IPS-18a (cell line): Measurements from ENCODE around the gene CCDC186.
"Not testable (repeated sequence)": the region's sequence is repeated elsewhere in the genome, so short reads cannot be mapped to it uniquely, and the experiment has no call there.

ENCODE experiments used
- H3K27ac ChIP-seq: one replicate; pipeline ENCODE4 v1.5.1; 2013; ENCODE audit warnings: low read length
- H3K27me3 ChIP-seq: one replicate; pipeline ENCODE4 v1.6.1; 2013; ENCODE audit warnings: mild to moderate bottlenecking, low read length; ENCODE audit not compliant: control insufficient read depth, insufficient read depth
- H3K36me3 ChIP-seq: one replicate; pipeline ENCODE4 v1.6.1; 2013; ENCODE audit warnings: low read depth, low read length; ENCODE audit not compliant: control insufficient read depth
- H3K4me1 ChIP-seq: one replicate; pipeline ENCODE4 v1.6.1; 2013; ENCODE audit warnings: low read depth, low read length; ENCODE audit not compliant: control insufficient read depth
- H3K4me3 ChIP-seq: one replicate; pipeline ENCODE4 v1.5.1; 2013; ENCODE audit warnings: low read length
- H3K9ac ChIP-seq: one replicate; pipeline ENCODE4 v1.6.1; 2013; ENCODE audit warnings: mild to moderate bottlenecking, low read length, moderate library complexity
- H3K9me3 ChIP-seq: one replicate; pipeline ENCODE4 v1.6.1; 2013; ENCODE audit warnings: low read depth, low read length; ENCODE audit not compliant: control insufficient read depth

Gene CCDC186

GRCh38 chr10:114143160-114143559 is 30.8 kb downstream of the CCDC186 start:
- Histone ChIP-seq H3K27ac (no peak overlapping the region), H3K9me3 (no peaks in the 10 kb centered on the region), H3K9ac (no peak overlapping the region), H3K4me1 (no peaks in the 10 kb centered on the region), H3K4me3 (no peak overlapping the region), H3K27me3 (no peaks in the 10 kb centered on the region), H3K36me3 (peaks cover 3% of the 10 kb centered on the region)

- H3K9ac ChIP-seq = no peak overlapping the region
- no peaks in the 10 kb centered on the region for H3K27me3 ChIP-seq
- no peaks in the 10 kb centered on the region for H3K9me3 ChIP-seq
- H3K27ac ChIP-seq = no peak overlapping the region
- no peak overlapping the region for H3K4me3 ChIP-seq
- no peaks in the 10 kb centered on the region for H3K4me1 ChIP-seq
- peaks cover 3% of the 10 kb centered on the region for H3K36me3 ChIP-seq
These were observed 32.0 kb downstream of the CCDC186 start for GRCh38 chr10:114142018-114142417.

- H3K4me3 ChIP-seq, H3K27me3 ChIP-seq, H3K4me1 ChIP-seq, H3K36me3 ChIP-seq, H3K9ac ChIP-seq, H3K9me3 ChIP-seq, H3K27ac ChIP-seq: not testable (repeated sequence)
These were observed 33.2 kb downstream of the CCDC186 start for GRCh38 chr10:114140827-114141226.

GRCh38 chr10:114140036-114140435 is 34.0 kb downstream of the CCDC186 start:
- Histone ChIP-seq H3K27me3 (no peaks in the 10 kb centered on the region), H3K9me3 (no peaks in the 10 kb centered on the region), H3K36me3 (peaks cover 14% of the 10 kb centered on the region), H3K4me1 (no peaks in the 10 kb centered on the region), H3K9ac (no peak overlapping the region), H3K4me3 (no peak overlapping the region), H3K27ac (no peak overlapping the region)

- H3K9ac ChIP-seq = no peak overlapping the region
- no peaks in the 10 kb centered on the region for H3K27me3 ChIP-seq
- no peak overlapping the region for H3K4me3 ChIP-seq
- H3K36me3 ChIP-seq = peaks cover 27% of the 10 kb centered on the region
- H3K27ac ChIP-seq = no peak overlapping the region
- H3K4me1 ChIP-seq = no peaks in the 10 kb centered on the region
- no peaks in the 10 kb centered on the region for H3K9me3 ChIP-seq
These were observed 35.4 kb downstream of the CCDC186 start for GRCh38 chr10:114138581-114138980.

GRCh38 chr10:114135476-114135875 is 38.5 kb downstream of the CCDC186 start:
- H3K4me3 ChIP-seq = no peak overlapping the region
- H3K36me3 ChIP-seq = peaks cover 43% of the 10 kb centered on the region
- H3K9me3 ChIP-seq = no peaks in the 10 kb centered on the region
- no peak overlapping the region for H3K9ac ChIP-seq
- no peaks in the 10 kb centered on the region for H3K4me1 ChIP-seq
- no peaks in the 10 kb centered on the region for H3K27me3 ChIP-seq
- no peak overlapping the region for H3K27ac ChIP-seq

GRCh38 chr10:114131094-114131493 is 42.9 kb downstream of the CCDC186 start:
- peaks cover 54% of the 10 kb centered on the region for H3K36me3 ChIP-seq

GRCh38 chr10:114121031-114121430 is 53.0 kb downstream of the CCDC186 start:
- Histone ChIP-seq H3K4me1 (no peaks in the 10 kb centered on the region), H3K9ac (no peak overlapping the region)

More at GRCh38 chr10:114131094-114131493, 42.9 kb downstream of the CCDC186 start:
- Histone ChIP-seq H3K4me1 (no peaks in the 10 kb centered on the region), H3K9me3 (no peaks in the 10 kb centered on the region), H3K27ac (no peak overlapping the region), H3K4me3 (no peak overlapping the region), H3K27me3 (no peaks in the 10 kb centered on the region), H3K9ac (no peak overlapping the region)

GRCh38 chr10:114118514-114118913 is 55.5 kb downstream of the CCDC186 start:
- H3K36me3 ChIP-seq = no peaks in the 10 kb centered on the region

More at GRCh38 chr10:114121031-114121430, 53.0 kb downstream of the CCDC186 start:
- Histone ChIP-seq H3K27me3 (no peaks in the 10 kb centered on the region), H3K36me3 (peaks cover 12% of the 10 kb centered on the region), H3K9me3 (no peaks in the 10 kb centered on the region), H3K27ac (no peak overlapping the region), H3K4me3 (no peak overlapping the region)

GRCh38 chr10:114117728-114118127 is 56.3 kb downstream of the CCDC186 start:
- no peak overlapping the region for H3K4me3 ChIP-seq
- no peaks in the 10 kb centered on the region for H3K4me1 ChIP-seq
- H3K27me3 ChIP-seq = no peaks in the 10 kb centered on the region

More at GRCh38 chr10:114118514-114118913, 55.5 kb downstream of the CCDC186 start:
- no peak overlapping the region for H3K9ac ChIP-seq
- no peaks in the 10 kb centered on the region for H3K9me3 ChIP-seq
- no peaks in the 10 kb centered on the region for H3K27me3 ChIP-seq
- no peak overlapping the region for H3K27ac ChIP-seq
- H3K4me1 ChIP-seq = no peaks in the 10 kb centered on the region
- H3K4me3 ChIP-seq = no peak overlapping the region

GRCh38 chr10:114115661-114116445 is 58.1 kb downstream of the CCDC186 start:
- H3K4me3 ChIP-seq = no peak overlapping the region
- H3K27ac ChIP-seq = no peak overlapping the region
- H3K27me3 ChIP-seq = no peaks in the 10 kb centered on the region
- no peak overlapping the region for H3K9ac ChIP-seq
- no peaks in the 10 kb centered on the region for H3K36me3 ChIP-seq
- H3K9me3 ChIP-seq = no peaks in the 10 kb centered on the region
- no peaks in the 10 kb centered on the region for H3K4me1 ChIP-seq

More at GRCh38 chr10:114117728-114118127, 56.3 kb downstream of the CCDC186 start:
- Histone ChIP-seq H3K9ac (no peak overlapping the region), H3K9me3 (no peaks in the 10 kb centered on the region), H3K36me3 (no peaks in the 10 kb centered on the region), H3K27ac (no peak overlapping the region)
